Activated naive CD4-positive, alpha-beta T cell treated with anti-CD3 and anti-CD28 coated beads for 36 hours (primary cell): ENCODE data around the gene FHIT. TPM values are rescaled to one million over a fixed set of nuclear protein-coding genes. Genes with fewer than 3 reads are reported as not detected.

Source experiments
- CTCF ChIA-PET: fragments of 350-600 bp; sonication (Branson Sonifier 250); formaldehyde crosslinking; loops from one replicate; lab custom pipeline; 2021; ENCODE audit warnings: antibody characterized with exemption; lab: Charles Lee
- DNase-seq: peaks from one replicate; pipeline ENCODE4 v3.0.0-alpha.2; 2020
- H3K27ac Mint-ChIP-seq: one replicate; pipeline ENCODE4 v1.8.0; 2021; ENCODE audit warnings: mild to moderate bottlenecking, mixed read lengths
- H3K27me3 Mint-ChIP-seq: one replicate; pipeline ENCODE4 v1.8.0; 2021; ENCODE audit warnings: low read depth, mixed read lengths
- H3K36me3 Mint-ChIP-seq: one replicate; pipeline ENCODE4 v1.8.0; 2021; ENCODE audit warnings: low read depth, mixed read lengths
- H3K4me1 Mint-ChIP-seq: one replicate; pipeline ENCODE4 v1.8.0; 2021; ENCODE audit warnings: low read depth, mixed read lengths
- H3K4me3 Mint-ChIP-seq: one replicate; pipeline ENCODE4 v1.8.0; 2021; ENCODE audit warnings: mild to moderate bottlenecking, moderate library complexity, mixed read lengths
- H3K9me3 Mint-ChIP-seq: one replicate; pipeline ENCODE4 v1.8.0; 2021; ENCODE audit warnings: mixed read lengths
- intact Hi-C: fragments of 100-400 bp; cut with micrococcal nuclease; formaldehyde crosslinking; loops from one replicate; pipeline ENCODE4 v1.15.1; 2023
- total RNA-seq, 2 experiments: library from RNA; stranded (reverse); gene quantifications; one replicate each; pipeline ENCODE4 v1.2.3, GENCODE V29; 2021

The FHIT gene
- total RNA-seq, 2 experiments from 2014 or later: 20.2 to 22.7 TPM

DNA sequence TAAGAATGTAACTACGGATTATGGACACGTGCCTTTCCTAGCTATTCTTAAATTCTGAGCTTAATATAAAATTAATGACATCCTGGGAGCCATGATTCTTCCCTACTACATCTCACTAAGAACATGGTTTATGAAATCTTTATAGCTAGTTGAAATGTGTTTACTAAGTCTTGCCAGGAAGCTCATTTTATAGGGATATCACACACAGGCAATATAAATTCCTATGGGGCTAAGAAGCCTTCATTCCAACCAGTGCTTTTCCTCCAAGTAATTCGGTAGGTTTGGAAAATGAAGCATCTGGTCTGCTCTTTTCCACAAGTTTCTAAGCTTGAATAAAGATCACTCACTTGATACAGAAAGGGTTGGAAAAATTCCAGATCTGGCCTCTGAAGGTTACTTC is 802.6 kb downstream of the FHIT start:
- no peak for DNase-seq
- Mint-ChIP-seq H3K9me3 (peaks cover 4% of the 10 kb centered on the region), H3K27ac (no peak overlapping the region), H3K36me3 (no peaks in the 10 kb centered on the region), H3K4me1 (peaks cover 9% of the 10 kb centered on the region), H3K4me3 (no peak overlapping the region), H3K27me3 (no peaks in the 10 kb centered on the region)
- CTCF ChIA-PET: no interaction called here
- intact Hi-C loops: no loop called here

DNA sequence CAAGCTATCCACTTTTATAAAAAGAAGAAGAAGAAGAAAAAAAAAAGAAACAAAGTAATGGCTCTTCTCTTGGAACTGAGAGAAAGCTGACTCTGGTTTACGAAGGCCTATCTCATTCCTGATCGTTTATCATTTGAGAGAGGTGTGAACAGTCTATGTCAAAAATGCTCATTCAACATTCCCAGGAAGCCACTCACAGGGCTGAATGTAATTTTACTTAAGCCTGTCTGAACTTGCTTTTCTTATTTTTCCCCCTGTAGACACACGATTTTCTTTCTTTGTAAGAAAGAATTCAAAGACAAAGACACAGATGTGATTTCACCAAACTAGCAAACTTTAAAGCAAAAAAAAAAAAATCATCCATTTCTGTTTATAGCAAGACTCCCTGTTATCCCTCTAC is 805.8 kb downstream of the FHIT start:
- intact Hi-C loops: no loop called here

DNA sequence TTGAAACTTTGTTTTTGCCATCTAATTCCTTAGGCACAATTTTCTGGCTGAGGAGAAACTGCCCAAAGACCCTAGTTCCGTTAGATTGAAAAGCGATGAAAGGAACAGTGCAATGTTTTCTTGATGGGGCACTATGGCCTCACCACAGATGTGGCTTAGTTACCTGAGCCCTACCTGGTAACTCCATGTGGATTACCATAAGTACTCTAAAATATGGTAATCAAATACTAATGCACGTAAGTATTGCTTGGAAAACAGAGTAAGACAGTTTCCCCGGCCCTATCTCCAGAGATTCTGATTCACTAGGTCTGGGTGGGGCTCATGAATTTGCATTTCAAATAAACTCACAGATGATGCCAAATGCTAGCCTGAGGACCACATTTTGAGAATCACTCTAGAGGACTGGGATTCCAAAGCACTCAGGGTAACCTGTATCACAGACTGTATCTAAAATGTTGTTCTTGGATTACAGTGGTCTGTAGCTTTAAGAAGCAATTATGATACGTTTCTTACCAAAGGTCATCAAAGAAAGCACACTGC is 806.3 kb downstream of the FHIT start:
- DNase-seq: no peak
- H3K9me3 Mint-ChIP-seq: peaks cover 4% of the 10 kb centered on the region
- H3K4me1 Mint-ChIP-seq: peaks cover 5% of the 10 kb centered on the region
- no peaks in the 10 kb centered on the region for H3K27me3 Mint-ChIP-seq
- H3K4me3 Mint-ChIP-seq: no peak overlapping the region
- intact Hi-C loops: no loop called here
- no peak overlapping the region for H3K27ac Mint-ChIP-seq
- CTCF ChIA-PET: no interaction called here
- no peaks in the 10 kb centered on the region for H3K36me3 Mint-ChIP-seq

More for the DNA sequence above, 805.8 kb downstream of the FHIT start:
- CTCF ChIA-PET: no interaction called here
- H3K27me3 Mint-ChIP-seq: no peaks in the 10 kb centered on the region
- no peak overlapping the region for H3K4me3 Mint-ChIP-seq
- no peak for DNase-seq
- peaks cover 4% of the 10 kb centered on the region for H3K9me3 Mint-ChIP-seq
- H3K4me1 Mint-ChIP-seq: peaks cover 5% of the 10 kb centered on the region
- no peak overlapping the region for H3K27ac Mint-ChIP-seq
- H3K36me3 Mint-ChIP-seq: no peaks in the 10 kb centered on the region

DNA sequence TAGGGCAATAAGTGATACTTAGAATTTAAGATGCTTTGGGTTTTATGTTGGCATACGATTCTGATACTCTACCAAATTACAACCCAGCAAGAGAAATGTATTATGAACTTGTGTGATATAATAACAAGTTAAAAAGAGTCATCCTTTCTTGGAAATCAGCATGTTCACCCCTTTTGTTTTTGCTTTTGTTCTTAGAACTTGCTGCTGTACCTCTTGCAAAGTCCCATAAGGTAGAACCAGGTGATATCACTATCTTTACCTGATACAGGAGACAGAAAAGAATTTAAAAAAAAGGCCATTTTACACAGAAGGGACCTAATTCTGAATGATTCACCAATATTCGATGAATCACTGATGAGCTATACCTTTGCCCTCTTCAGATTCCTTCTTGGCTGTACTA is 810.4 kb downstream of the FHIT start:
- CTCF ChIA-PET: no interaction called here
- intact Hi-C loops: no loop called here
- Mint-ChIP-seq H3K27ac (no peak overlapping the region), H3K9me3 (peaks cover 4% of the 10 kb centered on the region), H3K36me3 (no peaks in the 10 kb centered on the region), H3K4me3 (no peak overlapping the region), H3K27me3 (no peaks in the 10 kb centered on the region), H3K4me1 (peaks cover 5% of the 10 kb centered on the region)
- no peak for DNase-seq

DNA sequence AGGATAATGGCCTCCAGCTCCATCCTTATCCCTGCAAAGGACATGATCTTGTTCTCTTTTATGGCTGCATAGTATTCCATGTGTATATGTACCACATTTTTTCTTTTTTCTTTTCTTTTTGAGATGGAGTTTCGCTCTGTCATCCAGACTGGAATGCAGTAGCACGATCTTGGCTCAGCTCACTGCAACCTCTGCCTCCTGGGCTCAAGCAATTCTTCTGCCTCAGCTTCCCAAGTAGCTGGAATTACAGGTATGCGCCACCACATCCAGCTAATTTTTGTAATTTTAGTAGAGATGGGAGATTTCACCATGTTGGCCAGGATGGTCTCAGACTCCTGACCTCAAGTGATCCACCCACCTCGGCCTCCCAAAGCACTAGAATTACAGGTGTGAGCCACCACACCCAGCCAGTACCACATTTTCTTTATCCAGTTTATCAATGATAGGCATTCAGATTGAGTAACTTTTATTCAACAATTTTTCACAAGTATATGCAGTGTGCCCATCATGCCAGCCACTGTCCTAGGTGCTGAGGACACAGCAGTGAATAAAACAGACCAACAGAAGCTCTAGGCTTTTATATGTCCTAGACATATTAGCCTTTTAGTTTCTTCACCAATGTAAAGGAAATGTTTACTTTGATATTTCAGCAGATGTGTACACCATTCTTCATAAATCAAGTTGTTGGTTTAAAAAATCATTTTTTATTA is 815.2 kb downstream of the FHIT start:
- intact Hi-C loops: loop anchor here (10.0 kb wide), 2 partner anchors 441 to 571 kb away; no protein-coding TSS in a partner anchor
- CTCF ChIA-PET: no interaction called here
- H3K27ac Mint-ChIP-seq: no peak overlapping the region

DNA sequence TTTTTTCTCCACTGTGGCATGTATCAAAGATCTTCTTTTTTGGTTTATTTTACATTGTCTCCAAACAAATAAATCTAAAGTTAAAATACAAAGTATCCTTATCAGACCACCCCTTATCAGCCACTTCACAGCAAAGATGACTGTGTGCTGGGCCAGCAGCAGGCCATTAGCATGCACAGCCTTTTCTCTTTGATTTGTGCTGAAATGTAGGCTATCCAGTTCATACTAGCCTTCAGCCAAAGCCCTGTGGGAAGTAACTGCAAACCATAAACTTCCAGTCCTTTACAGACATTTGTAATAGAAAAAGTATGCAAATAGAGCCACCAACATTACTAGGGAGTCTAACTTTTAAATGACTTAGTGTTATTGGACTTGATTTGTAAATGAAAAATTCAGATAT is 816.3 kb downstream of the FHIT start:
- H3K4me3 Mint-ChIP-seq: no peak overlapping the region
- H3K27me3 Mint-ChIP-seq: no peaks in the 10 kb centered on the region
- CTCF ChIA-PET: no interaction called here
- intact Hi-C loops: loop anchor here (5.0 to 10.0 kb wide), 3 partner anchors 358 to 570 kb away; no protein-coding TSS in a partner anchor
- no peak overlapping the region for H3K27ac Mint-ChIP-seq
- no peak for DNase-seq
- no peaks in the 10 kb centered on the region for H3K36me3 Mint-ChIP-seq
- H3K4me1 Mint-ChIP-seq: peaks cover 16% of the 10 kb centered on the region
- H3K9me3 Mint-ChIP-seq: no peaks in the 10 kb centered on the region

More for the DNA sequence above, 815.2 kb downstream of the FHIT start:
- Mint-ChIP-seq H3K36me3 (no peaks in the 10 kb centered on the region), H3K4me3 (no peak overlapping the region), H3K9me3 (no peaks in the 10 kb centered on the region), H3K27me3 (no peaks in the 10 kb centered on the region), H3K4me1 (peaks cover 12% of the 10 kb centered on the region)
- DNase-seq: no peak

DNA sequence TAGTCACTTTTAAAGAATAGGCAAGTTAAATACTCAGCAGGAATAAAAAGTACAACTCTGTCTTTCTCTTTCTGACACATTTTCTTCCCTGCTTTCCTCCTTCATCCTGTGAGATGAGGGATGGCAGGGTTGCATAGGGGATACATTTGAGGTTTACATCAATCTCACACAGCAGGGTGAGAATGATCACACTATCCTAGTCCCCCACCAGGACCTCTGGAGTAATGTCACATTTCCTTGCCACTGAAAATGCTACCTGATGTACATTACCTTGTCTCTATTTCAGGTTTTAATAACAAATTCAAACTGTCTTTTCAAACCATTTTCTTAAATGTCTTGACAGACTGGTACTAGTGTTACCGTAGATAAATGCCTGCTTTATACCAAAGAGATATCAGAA is 816.9 kb downstream of the FHIT start:
- DNase-seq: no peak
- H3K4me3 Mint-ChIP-seq: no peak overlapping the region
- H3K4me1 Mint-ChIP-seq: peaks cover 23% of the 10 kb centered on the region
- H3K36me3 Mint-ChIP-seq: no peaks in the 10 kb centered on the region
- H3K9me3 Mint-ChIP-seq: no peaks in the 10 kb centered on the region
- intact Hi-C loops: loop anchor here (5.0 to 10.0 kb wide), 3 partner anchors 357 to 570 kb away; no protein-coding TSS in a partner anchor
- H3K27ac Mint-ChIP-seq: no peak overlapping the region
- CTCF ChIA-PET: no interaction called here
- no peaks in the 10 kb centered on the region for H3K27me3 Mint-ChIP-seq

DNA sequence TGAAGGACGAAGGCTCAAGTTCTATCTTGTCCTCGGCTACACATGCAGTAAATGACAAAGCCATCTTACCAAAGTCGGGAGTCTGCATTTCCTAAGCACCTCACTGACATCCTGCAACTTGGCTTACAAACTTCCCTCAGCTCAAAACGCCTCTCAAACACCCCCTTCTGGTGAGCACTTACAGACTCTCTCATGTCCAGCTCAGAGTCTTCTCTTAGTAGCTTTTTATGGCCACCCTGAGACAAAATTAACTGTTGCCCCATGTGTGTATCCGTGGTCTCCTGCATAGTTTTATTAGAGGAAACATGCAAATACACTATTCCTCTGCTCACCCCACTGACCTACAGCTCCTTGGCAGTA is 819.7 kb downstream of the FHIT start:
- Mint-ChIP-seq H3K27me3 (no peaks in the 10 kb centered on the region), H3K9me3 (no peaks in the 10 kb centered on the region)
- CTCF ChIA-PET: interaction anchor here (1.9 kb wide), 1 partner anchor 33 kb away, joined by 4 read pairs; no protein-coding TSS in a partner anchor

DNA sequence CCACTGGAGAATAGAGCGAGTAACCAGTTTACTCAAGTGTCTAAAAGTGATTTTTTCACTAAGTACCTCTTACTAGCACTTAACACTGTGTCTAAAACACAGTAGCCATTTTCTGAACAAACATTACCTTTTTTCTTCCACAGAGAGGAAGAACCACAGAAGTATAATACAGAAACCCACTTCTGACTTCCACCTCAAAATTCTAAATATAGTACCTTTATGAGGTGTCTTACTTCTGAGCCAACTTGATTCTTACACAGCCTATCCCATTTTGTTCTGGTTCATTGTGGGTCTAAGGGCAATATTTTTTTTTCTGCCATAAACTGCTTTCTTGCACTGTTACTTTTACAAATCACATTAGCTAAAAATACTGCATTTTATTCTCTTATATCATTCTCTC is 821.0 kb downstream of the FHIT start:
- no peaks in the 10 kb centered on the region for H3K27me3 Mint-ChIP-seq
- no peak overlapping the region for H3K4me3 Mint-ChIP-seq
- CTCF ChIA-PET: no interaction called here
- H3K4me1 Mint-ChIP-seq: peaks cover 25% of the 10 kb centered on the region
- no peak for DNase-seq
- H3K36me3 Mint-ChIP-seq: no peaks in the 10 kb centered on the region
- no peaks in the 10 kb centered on the region for H3K9me3 Mint-ChIP-seq
- H3K27ac Mint-ChIP-seq: no peak overlapping the region
- intact Hi-C loops: loop anchor here (2.0 to 10.0 kb wide), 4 partner anchors 65 to 565 kb away; no protein-coding TSS in a partner anchor

More for the DNA sequence above, 819.7 kb downstream of the FHIT start:
- intact Hi-C loops: loop anchor here (2.0 to 10.0 kb wide), 4 partner anchors 67 to 567 kb away; no protein-coding TSS in a partner anchor
- DNase-seq: peak; percentile 23
- Mint-ChIP-seq H3K27ac (no peak overlapping the region), H3K36me3 (no peaks in the 10 kb centered on the region), H3K4me3 (no peak overlapping the region), H3K4me1 (peaks cover 25% of the 10 kb centered on the region)

DNA sequence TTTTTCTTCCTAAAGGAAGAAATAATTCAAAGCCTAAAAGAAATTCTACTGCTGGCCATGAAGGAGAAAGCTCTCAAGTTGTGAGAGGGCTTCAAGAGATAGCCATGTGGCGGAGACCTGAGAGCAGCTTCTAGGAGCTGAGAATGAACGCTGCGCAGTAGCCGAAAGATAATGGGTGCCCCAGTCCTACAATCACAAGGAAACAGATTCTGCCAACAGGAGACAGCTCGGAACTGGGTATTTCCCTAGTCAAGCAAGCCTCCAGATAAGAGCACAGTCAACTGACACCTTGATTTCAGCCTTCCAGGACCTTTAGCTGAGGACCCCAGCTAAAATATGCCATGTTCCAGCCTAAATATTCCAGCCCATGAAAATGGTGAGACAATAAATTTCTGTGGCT is 824.1 kb downstream of the FHIT start:
- Mint-ChIP-seq H3K4me1 (peaks cover 22% of the 10 kb centered on the region), H3K27ac (no peak overlapping the region), H3K36me3 (no peaks in the 10 kb centered on the region), H3K9me3 (no peaks in the 10 kb centered on the region), H3K4me3 (no peak overlapping the region), H3K27me3 (no peaks in the 10 kb centered on the region)
- intact Hi-C loops: no loop called here
- no peak for DNase-seq
- CTCF ChIA-PET: no interaction called here

DNA sequence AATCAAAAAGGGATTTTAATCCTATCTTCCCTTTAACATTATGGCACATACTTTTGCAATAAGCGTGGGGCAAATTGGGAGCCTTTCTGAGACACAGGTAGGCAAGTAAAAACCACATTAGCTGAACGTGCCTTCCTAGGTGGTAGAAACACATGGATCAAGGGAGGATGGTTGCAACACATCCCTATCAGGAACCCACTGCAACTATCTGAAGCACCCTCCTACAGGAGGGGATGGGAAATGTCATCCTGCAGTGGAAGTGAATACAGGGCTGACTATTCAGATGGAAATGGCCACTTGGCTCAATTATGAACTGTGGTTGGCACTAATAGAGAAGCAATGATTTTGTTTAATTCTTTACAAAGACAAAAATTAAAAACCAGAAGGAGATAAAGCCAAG is 826.3 kb downstream of the FHIT start:
- H3K27ac Mint-ChIP-seq: no peak overlapping the region
- peaks cover 9% of the 10 kb centered on the region for H3K4me1 Mint-ChIP-seq
- no peaks in the 10 kb centered on the region for H3K36me3 Mint-ChIP-seq
- H3K4me3 Mint-ChIP-seq: no peak overlapping the region
- CTCF ChIA-PET: no interaction called here
- intact Hi-C loops: no loop called here
- no peaks in the 10 kb centered on the region for H3K27me3 Mint-ChIP-seq
- no peaks in the 10 kb centered on the region for H3K9me3 Mint-ChIP-seq
- DNase-seq: no peak

DNA sequence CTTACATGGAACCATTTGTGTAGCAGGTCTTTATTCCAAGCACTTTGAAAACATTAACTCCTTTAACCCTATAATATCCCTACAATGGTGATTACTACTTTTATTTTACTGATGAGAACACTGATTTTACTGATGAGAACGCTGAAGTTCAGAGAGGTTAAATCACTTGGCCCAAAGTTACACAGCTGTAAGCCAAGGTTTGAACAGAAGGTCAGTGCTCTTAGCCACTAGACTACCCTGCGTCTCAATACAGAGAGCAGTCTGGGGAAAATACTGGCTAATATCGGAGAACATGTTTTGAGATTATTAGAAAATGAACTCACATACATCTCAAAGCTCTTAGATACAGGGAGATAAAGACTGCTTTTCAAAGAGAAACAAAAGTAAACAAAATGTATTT is 827.2 kb downstream of the FHIT start:
- H3K27ac Mint-ChIP-seq: no peak overlapping the region
- no peaks in the 10 kb centered on the region for H3K9me3 Mint-ChIP-seq
- intact Hi-C loops: no loop called here
- H3K27me3 Mint-ChIP-seq: no peaks in the 10 kb centered on the region
- CTCF ChIA-PET: no interaction called here
- no peak overlapping the region for H3K4me3 Mint-ChIP-seq
- no peak for DNase-seq
- H3K4me1 Mint-ChIP-seq: no peaks in the 10 kb centered on the region
- no peaks in the 10 kb centered on the region for H3K36me3 Mint-ChIP-seq

DNA sequence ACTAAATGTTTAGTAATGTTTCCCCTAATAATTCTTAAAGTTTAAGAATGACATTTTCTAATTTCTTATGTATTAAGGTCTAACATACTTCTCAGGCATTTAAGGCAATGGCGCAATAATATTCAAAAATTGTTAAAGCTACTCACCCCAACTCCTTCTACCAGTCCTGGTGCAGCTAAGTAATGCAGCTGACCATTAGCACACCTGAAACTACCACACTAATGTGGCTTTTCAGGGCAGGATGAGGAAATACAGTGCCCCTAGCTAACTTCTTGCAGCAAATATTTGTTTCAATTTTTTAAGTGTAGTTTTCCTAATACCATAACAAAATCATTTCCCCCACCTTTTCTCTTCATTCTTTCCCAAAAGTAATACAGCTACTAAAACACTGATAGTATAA is 827.7 kb downstream of the FHIT start:
- DNase-seq: no peak
- intact Hi-C loops: no loop called here
- CTCF ChIA-PET: no interaction called here
- Mint-ChIP-seq H3K36me3 (no peaks in the 10 kb centered on the region), H3K4me3 (no peak overlapping the region), H3K27me3 (no peaks in the 10 kb centered on the region), H3K4me1 (no peaks in the 10 kb centered on the region), H3K9me3 (no peaks in the 10 kb centered on the region), H3K27ac (no peak overlapping the region)
